Measurements from ENCODE around the gene NCK1.

DNA sequence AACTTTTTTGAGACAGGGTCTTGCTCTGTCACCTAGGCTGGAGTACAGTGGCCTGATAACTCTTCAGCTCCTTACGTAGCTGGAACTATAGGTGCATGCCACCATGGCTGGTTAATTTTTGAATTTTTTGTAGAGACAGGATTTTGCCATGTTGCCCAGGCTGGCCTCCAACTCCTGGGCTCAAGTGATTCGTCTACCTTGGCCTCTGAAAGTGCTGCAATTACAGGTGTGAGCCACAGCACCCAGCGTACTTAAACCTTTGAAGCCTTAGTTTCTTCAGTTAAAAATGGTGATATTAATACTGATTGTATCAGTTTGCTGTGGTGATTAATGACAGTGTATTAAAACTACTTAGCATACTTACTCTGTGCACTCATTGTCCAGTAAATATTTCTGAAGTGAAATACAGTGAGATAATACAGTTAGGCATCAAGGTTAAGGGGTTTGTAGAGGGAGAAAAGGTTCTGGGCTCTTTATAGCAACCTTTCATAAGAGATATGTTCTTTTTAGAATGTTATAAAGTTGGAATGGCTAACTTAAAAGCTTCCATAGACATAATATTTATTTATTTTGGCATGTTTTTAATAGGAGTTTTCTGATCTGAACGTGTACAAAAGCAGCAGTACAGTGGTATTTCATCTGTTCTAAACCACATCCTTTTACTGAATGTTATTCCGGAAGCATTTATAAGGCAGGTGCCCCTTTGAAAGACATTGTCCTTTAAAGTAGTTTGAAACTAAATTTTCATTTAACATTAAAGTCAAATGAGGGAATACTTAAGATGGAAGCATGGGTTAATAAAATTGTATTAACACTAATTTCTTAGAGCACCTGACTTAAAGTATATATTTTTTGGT, 23.6 kb downstream of the NCK1 start:
- no peak for TF ChIP-seq POLR2A (IDR thresholded peaks at IDR 0.05)
- no peak for TF ChIP-seq CTCF (IDR thresholded peaks at IDR 0.05)

All from gastroesophageal sphincter (tissue), 3 donors.